Measurements from ENCODE around the gene GGA2.

GGA2 gene

GRCh38 chr16:23504076-23504452 is 6.2 kb downstream of the GGA2 start:
- TF ChIP-seq POLR2A (IDR thresholded peaks at IDR 0.05; ENCODE audit: extremely low read depth, insufficient read length) (no peak), MYC (IDR thresholded peaks at IDR 0.05; ENCODE audit: low read depth, low read length) (no peak), CTCF (IDR thresholded peaks at IDR 0.05; ENCODE audit: low read depth, low read length) (no peak), MAX (IDR thresholded peaks at IDR 0.05; ENCODE audit: low read depth, low read length) (no peak)
- no peak overlapping the region for H3K4me3 ChIP-seq (ENCODE audit: low read depth, low read length)

GRCh38 chr16:23502466-23502865 is 7.8 kb downstream of the GGA2 start:
- DNase-seq (ENCODE audit: low read depth) = no peak
- H3K4me3 ChIP-seq (ENCODE audit: low read depth, low read length) = no peak overlapping the region
- no peak for TF ChIP-seq MYC (IDR thresholded peaks at IDR 0.05; ENCODE audit: low read depth, low read length)
- no peak for TF ChIP-seq CTCF (IDR thresholded peaks at IDR 0.05; ENCODE audit: low read depth, low read length)
- TF ChIP-seq POLR2A (IDR thresholded peaks at IDR 0.05; ENCODE audit: extremely low read depth, insufficient read length) = no peak
- no peak for TF ChIP-seq MAX (IDR thresholded peaks at IDR 0.05; ENCODE audit: low read depth, low read length)

More at GRCh38 chr16:23504076-23504452, 6.2 kb downstream of the GGA2 start:
- no peak for DNase-seq (ENCODE audit: low read depth)

- no peak for DNase-seq (ENCODE audit: low read depth)
- no peak overlapping the region for H3K4me3 ChIP-seq (ENCODE audit: low read depth, low read length)
- TF ChIP-seq MYC (IDR thresholded peaks at IDR 0.05; ENCODE audit: low read depth, low read length) (no peak), MAX (IDR thresholded peaks at IDR 0.05; ENCODE audit: low read depth, low read length) (no peak), POLR2A (IDR thresholded peaks at IDR 0.05; ENCODE audit: extremely low read depth, insufficient read length) (no peak), CTCF (IDR thresholded peaks at IDR 0.05; ENCODE audit: low read depth, low read length) (no peak)
Observed at GRCh38 chr16:23501291-23501690, 9.0 kb downstream of the GGA2 start.

GRCh38 chr16:23500862-23501225 is 9.4 kb downstream of the GGA2 start:
- DNase-seq (ENCODE audit: low read depth) = no peak
- no peak overlapping the region for H3K4me3 ChIP-seq (ENCODE audit: low read depth, low read length)
- TF ChIP-seq POLR2A (IDR thresholded peaks at IDR 0.05; ENCODE audit: extremely low read depth, insufficient read length) = no peak
- TF ChIP-seq MYC (IDR thresholded peaks at IDR 0.05; ENCODE audit: low read depth, low read length) = no peak
- no peak for TF ChIP-seq MAX (IDR thresholded peaks at IDR 0.05; ENCODE audit: low read depth, low read length)
- TF ChIP-seq CTCF (IDR thresholded peaks at IDR 0.05; ENCODE audit: low read depth, low read length) = no peak

GRCh38 chr16:23500212-23500861 is 10.0 kb downstream of the GGA2 start:
- no peak for DNase-seq (ENCODE audit: low read depth)
- no peak for TF ChIP-seq MAX (IDR thresholded peaks at IDR 0.05; ENCODE audit: low read depth, low read length)
- no peak overlapping the region for H3K4me3 ChIP-seq (ENCODE audit: low read depth, low read length)

- TF ChIP-seq MYC (IDR thresholded peaks at IDR 0.05; ENCODE audit: low read depth, low read length) = no peak
- no peak for TF ChIP-seq MAX (IDR thresholded peaks at IDR 0.05; ENCODE audit: low read depth, low read length)
- TF ChIP-seq POLR2A (IDR thresholded peaks at IDR 0.05; ENCODE audit: extremely low read depth, insufficient read length) = no peak
- TF ChIP-seq CTCF (IDR thresholded peaks at IDR 0.05; ENCODE audit: low read depth, low read length) = no peak
- no peak for DNase-seq (ENCODE audit: low read depth)
- no peak overlapping the region for H3K4me3 ChIP-seq (ENCODE audit: low read depth, low read length)
Observed at GRCh38 chr16:23499801-23500200, 10.5 kb downstream of the GGA2 start.

Data from NB4 (cell line).